H1 (cell line): ENCODE data around the gene NHS. TPM values are rescaled to one million over a fixed set of nuclear protein-coding genes. Genes with fewer than 3 reads are reported as not detected.

Experiments used
- CTCF ChIA-PET: fragments of 300-600 bp; sonication (Branson Sonifier 250); formaldehyde crosslinking; loops from one replicate; lab custom pipeline; 2021; ENCODE audit not compliant: partially characterized antibody; lab: Charles Lee
- POLR2A ChIA-PET: fragments of 300-600 bp; sonication (Branson Sonifier 250); formaldehyde crosslinking; loops from one replicate; lab custom pipeline; 2021; ENCODE audit warnings: inconsistent platforms; ENCODE audit not compliant: partially characterized antibody; lab: Charles Lee
- DNase-seq, 2 experiments: peaks; one replicate each; pipeline versions ENCODE4 v3.0.0 to v3.0.0-alpha.2; 2010 to 2022; ENCODE audit warnings: low spot score in 2 of 2, low read depth in 1 of 2, mixed read lengths in 1 of 2
- FAIRE-seq: peaks from 2 replicates; lab custom pipeline; 2011; peaks lifted over from hg19 to GRCh38; lab: Jason Lieb, UNC
- H2AFZ ChIP-seq: 2 replicates; pipeline ENCODE4 v1.8.1; 2012; ENCODE audit warnings: low read length, inconsistent platforms
- H2AK5ac ChIP-seq: 2 replicates; pipeline ENCODE4 v1.6.1; 2013; ENCODE audit warnings: low read depth, low read length
- H2BK120ac ChIP-seq: replicated peaks from 2 replicates; pipeline ENCODE3; 2013; ENCODE audit warnings: low read depth, low read length, inconsistent platforms
- H2BK12ac ChIP-seq: 2 replicates; pipeline ENCODE4 v1.6.1; 2013; ENCODE audit warnings: low read depth, low read length
- H2BK15ac ChIP-seq: 2 replicates; pipeline ENCODE4 v1.6.1; 2013; ENCODE audit warnings: low read length
- H2BK20ac ChIP-seq: 2 replicates; pipeline ENCODE4 v1.6.1; 2013; ENCODE audit warnings: low read length
- H2BK5ac ChIP-seq: 2 replicates; pipeline ENCODE4 v1.6.1; 2013; ENCODE audit warnings: low read depth, low read length
- H3K14ac ChIP-seq: 2 replicates; pipeline ENCODE4 v1.6.1; 2013; ENCODE audit warnings: inconsistent platforms; ENCODE audit not compliant: insufficient read length
- H3K18ac ChIP-seq: 2 replicates; pipeline ENCODE4 v1.6.1; 2013; ENCODE audit warnings: low read length; ENCODE audit errors: extremely low read depth
- H3K23ac ChIP-seq: 2 replicates; pipeline ENCODE4 v1.6.1; 2013; ENCODE audit warnings: inconsistent platforms; ENCODE audit not compliant: insufficient read length
- H3K23me2 ChIP-seq: 2 replicates; pipeline ENCODE4 v1.6.1; 2013; ENCODE audit warnings: low read depth, low read length
- H3K27ac ChIP-seq: 2 replicates; pipeline ENCODE4 v1.6.1; 2011; ENCODE audit warnings: low read depth, low read length, inconsistent platforms
- H3K27me3 ChIP-seq, 4 experiments: replicated peaks in 1 of 4; 1 replicate in 1 of 4; 2 replicates in 3 of 4; pipeline versions ENCODE4 v1.6.1 to v1.8.1; 2011 to 2013; ENCODE audit warnings: low read length in 3 of 4, mild to moderate bottlenecking in 3 of 4, inconsistent platforms in 2 of 4, mixed read lengths in 2 of 4, moderate library complexity in 1 of 4; ENCODE audit not compliant: control insufficient read depth in 3 of 4, insufficient read depth in 3 of 4; ENCODE audit errors: extremely low read depth in 1 of 4
- H3K36me3 ChIP-seq, 4 experiments: 2 replicates each; pipeline versions ENCODE4 v1.6.1 to v1.8.1; 2011 to 2013; ENCODE audit warnings: mild to moderate bottlenecking in 4 of 4, low read length in 3 of 4, moderate library complexity in 2 of 4, control low read depth in 1 of 4, inconsistent platforms in 1 of 4; ENCODE audit not compliant: insufficient read depth in 4 of 4, control insufficient read depth in 2 of 4
- H3K4ac ChIP-seq: replicated peaks from 2 replicates; pipeline ENCODE3; 2013; ENCODE audit warnings: low read length, low read depth, mixed read lengths, inconsistent platforms; ENCODE audit not compliant: insufficient read length
- H3K4me1 ChIP-seq, 4 experiments: replicated peaks in 1 of 4; 1 replicate in 1 of 4; 2 replicates in 3 of 4; pipeline versions ENCODE4 v1.6.1 to v1.8.1; 2011 to 2013; ENCODE audit warnings: low read length in 3 of 4, inconsistent platforms in 2 of 4, mixed read lengths in 1 of 4; ENCODE audit not compliant: insufficient read depth in 4 of 4, control insufficient read depth in 3 of 4
- H3K4me2 ChIP-seq, 2 experiments: 2 replicates each; pipeline versions ENCODE4 v1.6.1 to v1.8.1; 2011 to 2013; ENCODE audit warnings: low read depth in 2 of 2, low read length in 2 of 2, control low read depth in 1 of 2, inconsistent platforms in 1 of 2, mild to moderate bottlenecking in 1 of 2; ENCODE audit not compliant: insufficient read depth in 1 of 2
- H3K4me3 ChIP-seq, 4 experiments: fragments of 200-600, 300-600 bp in 1 of 4; sonication (generic), shearing (Covaris generic), sonication (Bioruptor Twin) in 1 of 4; 2 replicates each; pipeline versions ENCODE4 v1.5.1 to v1.8.1; 2011 to 2016; ENCODE audit warnings: low read length in 4 of 4, low read depth in 3 of 4, control low read depth in 2 of 4, inconsistent platforms in 2 of 4, mild to moderate bottlenecking in 2 of 4, mixed read lengths in 1 of 4, moderate library complexity in 1 of 4; ENCODE audit not compliant: insufficient read depth in 2 of 4; ENCODE audit errors: extremely low read depth in 1 of 4
- H3K56ac ChIP-seq: replicated peaks from 2 replicates; pipeline ENCODE3; 2013; ENCODE audit warnings: low read depth, mild to moderate bottlenecking, mixed read lengths, low read length, inconsistent platforms; ENCODE audit not compliant: insufficient read length
- H3K79me1 ChIP-seq: 2 replicates; pipeline ENCODE4 v1.6.1; 2013; ENCODE audit warnings: low read depth, low read length, control low read depth
- H3K79me2 ChIP-seq, 2 experiments: 2 replicates each; pipeline versions ENCODE4 v1.6.1 to v1.8.1; 2012 to 2013; ENCODE audit warnings: low read length in 2 of 2, mild to moderate bottlenecking in 2 of 2, inconsistent platforms in 1 of 2; ENCODE audit not compliant: insufficient read depth in 2 of 2, control insufficient read depth in 1 of 2
- H3K9ac ChIP-seq, 4 experiments: replicated peaks in 1 of 4; 1 replicate in 1 of 4; 2 replicates in 3 of 4; pipeline versions ENCODE4 v1.6.1 to v1.8.1; 2011 to 2013; ENCODE audit warnings: low read depth in 3 of 4, low read length in 3 of 4, control low read depth in 2 of 4, mild to moderate bottlenecking in 2 of 4, moderate library complexity in 2 of 4, inconsistent platforms in 1 of 4; ENCODE audit errors: extremely low read depth in 1 of 4
- H3K9me3 ChIP-seq, 2 experiments: 2 replicates each; pipeline versions ENCODE4 v1.6.1 to v1.8.1; 2012 to 2013; ENCODE audit warnings: mild to moderate bottlenecking in 2 of 2, moderate library complexity in 2 of 2, control low read depth in 1 of 2, inconsistent platforms in 1 of 2, low read depth in 1 of 2, low read length in 1 of 2, mixed read lengths in 1 of 2; ENCODE audit not compliant: insufficient read depth in 2 of 2
- H4K20me1 ChIP-seq, 2 experiments: replicated peaks in 1 of 2; 2 replicates each; pipeline versions ENCODE3 to v1.8.1; 2011 to 2013; ENCODE audit warnings: inconsistent platforms in 2 of 2, low read length in 2 of 2, mild to moderate bottlenecking in 1 of 2; ENCODE audit not compliant: insufficient read depth in 2 of 2, control insufficient read depth in 1 of 2
- H4K5ac ChIP-seq: 2 replicates; pipeline ENCODE4 v1.6.1; 2013; ENCODE audit warnings: low read length, low read depth, mixed read lengths, inconsistent platforms; ENCODE audit not compliant: insufficient read length
- H4K8ac ChIP-seq: 2 replicates; pipeline ENCODE4 v1.8.0; 2013; ENCODE audit warnings: mild to moderate bottlenecking, moderate library complexity, low read length, inconsistent platforms; ENCODE audit not compliant: insufficient read depth; ENCODE audit errors: extremely low read depth
- H4K91ac ChIP-seq: replicated peaks from 2 replicates; pipeline ENCODE3; 2013; ENCODE audit warnings: low read length, mixed read lengths, inconsistent platforms; ENCODE audit not compliant: insufficient read length
- BACH1 ChIP-seq: IDR thresholded peaks from 2 replicates; pipeline ENCODE4 v1.6.1; 2012; ENCODE audit warnings: low read length, improper control_type of control experiment
- CBX8 ChIP-seq: fragments of 300-800, 300-1000 bp; sonication (generic); IDR thresholded peaks from 2 replicates; pipeline ENCODE4 v1.7.1; 2016; ENCODE audit warnings: low read depth, low read length, borderline replicate concordance
- CTBP2 ChIP-seq: IDR thresholded peaks from 2 replicates; pipeline ENCODE4 v1.7.0; 2011; ENCODE audit warnings: borderline replicate concordance, mild to moderate bottlenecking, moderate library complexity, mixed read lengths, low read length; ENCODE audit not compliant: insufficient read depth, insufficient read length
- CTCF ChIP-seq, 3 experiments: IDR thresholded peaks; 1 replicate in 2 of 3; 2 replicates in 1 of 3; pipeline versions ENCODE4 v1.5.1 to v1.6.1; 2011; ENCODE audit warnings: low read length in 3 of 3, mild to moderate bottlenecking in 3 of 3, inconsistent platforms in 2 of 3, low read depth in 1 of 3, moderate library complexity in 1 of 3; ENCODE audit not compliant: insufficient read depth in 1 of 3; ENCODE audit errors: control extremely low read depth in 1 of 3
- EP300 ChIP-seq, 2 experiments: IDR thresholded peaks; 1 replicate in 1 of 2; 2 replicates in 1 of 2; pipeline ENCODE4 v1.6.1; 2011 to 2012; ENCODE audit warnings: low read depth in 2 of 2, low read length in 2 of 2, mild to moderate bottlenecking in 2 of 2, borderline replicate concordance in 1 of 2, inconsistent platforms in 1 of 2, moderate library complexity in 1 of 2
- HDAC6 ChIP-seq: IDR thresholded peaks from one replicate; pipeline ENCODE4 v1.7.1; 2012; ENCODE audit warnings: low read depth, mild to moderate bottlenecking, inconsistent platforms, low read length, moderate library complexity
- MAFK ChIP-seq: IDR thresholded peaks from 2 replicates; pipeline ENCODE4 v1.6.1; 2012; ENCODE audit warnings: low read depth, mild to moderate bottlenecking, improper control_type of control experiment, low read length
- NRF1 ChIP-seq: IDR thresholded peaks from 2 replicates; pipeline ENCODE4 v1.6.1; 2011; ENCODE audit warnings: mild to moderate bottlenecking, low read depth, low read length, improper control_type of control experiment
- RNF2 ChIP-seq: fragments of 200-900, 300-1000 bp; sonication (generic); IDR thresholded peaks from 2 replicates; pipeline ENCODE4 v1.7.1; 2016; ENCODE audit warnings: borderline replicate concordance, low read depth, mild to moderate bottlenecking, antibody characterized with exemption, low read length; ENCODE audit not compliant: poor library complexity, severe bottlenecking; ENCODE audit errors: missing control alignments
- TAF1 ChIP-seq: IDR thresholded peaks from 2 replicates; pipeline ENCODE4 v1.6.1; 2011; ENCODE audit warnings: mild to moderate bottlenecking, low read depth, low read length
- TAF7 ChIP-seq: optimal IDR thresholded peaks from 2 replicates; pipeline ENCODE3; 2011; ENCODE audit warnings: low read depth, mild to moderate bottlenecking, inconsistent platforms, low read length, moderate library complexity, borderline replicate concordance
- WGBS, 2 experiments: shearing (Covaris generic) in 1 of 2; methylation state at CpG; one replicate each; pipeline versions ENCODE4 v1.1.6 to v1.1.7; 2013 to 2015; ENCODE audit warnings: low lambda C conversion rate in 2 of 2, mixed read lengths in 2 of 2, inconsistent platforms in 1 of 2, low coverage in 1 of 2, missing lambda C conversion rate in 1 of 2; ENCODE audit not compliant: insufficient replicate concordance in 2 of 2, insufficient coverage in 1 of 2, insufficient read length in 1 of 2; ENCODE audit errors: extremely low coverage in 1 of 2, missing lambda C conversion rate in 1 of 2; 5-methylcytosine and 5-hydroxymethylcytosine counted together
- polyA plus RNA-seq, 7 experiments: library from polyadenylated mRNA; depleted of rRNA in 3 of 7; stranded (reverse) in 5 of 7; unstranded in 2 of 7; fragments of >200 nt in 5 of 7; fragments of 200-250 nt in 2 of 7; gene quantifications; 1 replicate in 5 of 7; 2 replicates in 1 of 7; 4 replicates in 1 of 7; pipeline versions ENCODE4 v1.2.1 to v1.2.3, GENCODE V29; 2011 to 2013; ENCODE audit warnings: missing spikeins in 2 of 7, mixed read lengths in 2 of 7
- total RNA-seq: library from RNA; stranded (reverse); fragmentation: NEBNext Ultra II Directional; extraction: Animal tissue kit (Norgen Biotek cat#: 25700); gene quantifications from 2 replicates; pipeline ENCODE4 v1.2.1, GENCODE V29; 2021

NHS gene
- total and polyA plus RNA-seq, 2 of the 8 experiments (the other 6 are each of a cell fraction or from before 2014, with no cell fraction given) = 2.2 to 6.7 TPM

DNA sequence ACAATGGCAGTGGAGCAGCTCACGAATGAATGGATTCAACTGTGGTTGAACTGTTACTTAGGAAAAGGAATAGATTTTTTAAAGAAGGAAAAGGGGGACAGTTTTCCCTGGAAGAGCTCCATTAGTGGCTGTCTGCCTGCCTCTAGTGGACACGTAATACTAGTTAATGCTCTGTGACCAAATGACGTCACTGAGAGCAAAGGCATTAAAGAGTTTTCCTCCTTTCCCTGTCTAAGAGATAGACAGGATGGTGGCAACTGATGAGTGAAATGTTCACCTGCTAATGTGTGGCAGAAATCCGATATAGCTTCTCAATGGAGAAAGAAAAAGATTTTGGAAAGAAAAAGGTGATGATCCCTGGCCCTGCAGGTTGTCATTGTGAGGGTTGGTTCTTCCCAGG is 310.0 kb downstream of the NHS start:
- no peak overlapping the region for H2AK5ac ChIP-seq
- no peaks in the 10 kb centered on the region for H3K36me3 ChIP-seq
- POLR2A ChIA-PET = no interaction called here
- no peak overlapping the region for H3K18ac ChIP-seq
- no peak overlapping the region for H4K8ac ChIP-seq
- no peaks in the 10 kb centered on the region for H3K23me2 ChIP-seq
- no peaks in the 10 kb centered on the region for H4K20me1 ChIP-seq
- no peaks in the 10 kb centered on the region for H3K4me1 ChIP-seq
- no peaks in the 10 kb centered on the region for H3K27me3 ChIP-seq
- H2BK5ac ChIP-seq = no peak overlapping the region
- H3K14ac ChIP-seq = no peak overlapping the region
- H3K79me2 ChIP-seq = no peaks in the 10 kb centered on the region
- FAIRE-seq (no peak), DNase-seq (no peak)
- no peak overlapping the region for H2BK15ac ChIP-seq
- WGBS, 2 experiments = 84% methylated on average over 4 of the region's 4 CpGs; no CpG with 5 or more reads in 1 of the 2 experiments
- no peaks in the 10 kb centered on the region for H3K79me1 ChIP-seq
- H3K4me3 ChIP-seq = no peak overlapping the region
- H3K23ac ChIP-seq = no peak overlapping the region
- no peak overlapping the region for H2BK12ac ChIP-seq
- H2BK120ac ChIP-seq = no peak overlapping the region
- H2AFZ ChIP-seq = no peak overlapping the region
- no peak overlapping the region for H4K91ac ChIP-seq
- H3K27ac ChIP-seq = no peak overlapping the region
- CTCF ChIA-PET = interaction anchor here (0.6 kb wide), 1 partner anchor 531 kb away, joined by 3 read pairs; no protein-coding TSS in a partner anchor
- no peaks in the 10 kb centered on the region for H3K9me3 ChIP-seq
- H3K4ac ChIP-seq = no peak overlapping the region
- H4K5ac ChIP-seq = no peak overlapping the region
- no peak overlapping the region for H3K9ac ChIP-seq
- H3K4me2 ChIP-seq = no peak overlapping the region
- no peak overlapping the region for H3K56ac ChIP-seq
- H2BK20ac ChIP-seq = no peak overlapping the region
- TF ChIP-seq TAF1 = no peak
- no peak for TF ChIP-seq RNF2
- TF ChIP-seq MAFK = no peak
- no peak for TF ChIP-seq CTCF (IDR thresholded peaks at IDR 0.05; ENCODE audit: control extremely low read depth in 1 of 3, insufficient read depth in 1 of 3, low read depth in 1 of 3, low read length in 3 of 3)
- TF ChIP-seq BACH1 = no peak
- no peak for TF ChIP-seq EP300 (IDR thresholded peaks at IDR 0.05; ENCODE audit: borderline replicate concordance in 1 of 2, low read depth in 2 of 2, low read length in 2 of 2)
- TF ChIP-seq NRF1 = no peak
- no peak for TF ChIP-seq TAF7
- no peak for TF ChIP-seq CBX8
- TF ChIP-seq HDAC6 = no peak
- TF ChIP-seq CTBP2 = no peak
